Natural killer cell treated with Interleukin-12 subunit alpha and Interleukin-12 subunit beta and Interleukin-15 and Interleukin-18, amount 100 ng/mL, for 72 hours (primary cell): Measurements from ENCODE around the gene SMARCA2. TPM values are rescaled to one million over a fixed set of nuclear protein-coding genes. Genes with fewer than 3 reads are reported as not detected.

ENCODE experiments used
- ATAC-seq, 2 donors: fragments of 150-1000 bp; cut with Tn5 transposase in 1 of 2; sonication (Bioruptor Pico), chemical (Tn5 transposase) in 1 of 2; 2 replicates each; pipeline ENCODE4 v1.10.0; 2021
- DNase-seq: peaks from one replicate; pipeline ENCODE4 v3.0.0; 2022; ENCODE audit warnings: low spot score
- H3K27ac Mint-ChIP-seq, 2 donors: 1 replicate in 1 of 2; 2 replicates in 1 of 2; pipeline ENCODE4 v1.8.0; 2022; ENCODE audit warnings: mixed read lengths in 2 of 2, mild to moderate bottlenecking in 1 of 2, moderate library complexity in 1 of 2
- H3K27me3 Mint-ChIP-seq, 2 donors: 1 replicate in 1 of 2; 2 replicates in 1 of 2; pipeline ENCODE4 v1.8.0; 2022; ENCODE audit warnings: mixed read lengths in 2 of 2
- H3K36me3 Mint-ChIP-seq: one replicate; pipeline ENCODE4 v1.8.0; 2022; ENCODE audit warnings: mixed read lengths
- H3K4me1 Mint-ChIP-seq, 2 donors: 1 replicate in 1 of 2; 2 replicates in 1 of 2; pipeline ENCODE4 v1.8.0; 2022; ENCODE audit warnings: low read depth in 2 of 2, mixed read lengths in 2 of 2, mild to moderate bottlenecking in 1 of 2
- H3K4me3 Mint-ChIP-seq: one replicate; pipeline ENCODE4 v1.8.0; 2022; ENCODE audit warnings: mixed read lengths
- H3K9me3 Mint-ChIP-seq: 2 replicates; pipeline ENCODE4 v1.8.0; 2022; ENCODE audit warnings: mixed read lengths
- total RNA-seq, 2 donors: library from RNA; stranded (reverse); gene quantifications; one replicate each; pipeline ENCODE4 v1.2.3, GENCODE V29; 2022

Gene SMARCA2
- total RNA-seq, 2 donors from 2014 or later: 124 to 174 TPM

DNA sequence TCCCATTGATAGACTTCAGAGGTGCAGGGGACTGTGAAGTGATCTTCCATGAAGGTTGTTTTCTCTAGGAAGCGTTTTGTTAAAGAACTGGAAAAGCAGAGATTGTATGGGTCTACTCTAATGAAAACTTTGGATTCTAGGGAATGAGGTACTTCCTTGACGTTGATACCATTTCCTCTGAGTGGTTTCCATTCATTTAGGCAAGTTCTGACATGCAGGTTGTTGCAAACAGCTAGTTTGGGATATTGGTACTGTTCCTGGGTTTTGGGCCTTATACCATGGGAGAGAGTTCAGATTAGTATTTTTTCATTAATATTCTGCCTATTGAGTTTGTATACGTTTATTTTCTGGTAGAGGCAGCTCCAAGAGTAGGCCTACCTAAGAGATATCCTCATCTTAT lies 25.7 kb downstream of the SMARCA2 start:
- Mint-ChIP-seq H3K27me3 (no peaks in the 10 kb centered on the region), H3K4me3 (no peak overlapping the region), H3K9me3 (no peaks in the 10 kb centered on the region), H3K36me3 (peaks cover 24% of the 10 kb centered on the region), H3K4me1 (peaks cover 20 to 42% of the 10 kb centered on the region in 2 donors), H3K27ac (no peak overlapping the region)
- no peak for DNase-seq
- ATAC-seq: no peak

GRCh38 chr9:2041736-2042135 lies 26.6 kb downstream of the SMARCA2 start:
- Mint-ChIP-seq H3K9me3 (no peaks in the 10 kb centered on the region), H3K27ac (no peak overlapping the region), H3K36me3 (peaks cover 21% of the 10 kb centered on the region), H3K4me3 (no peak overlapping the region), H3K4me1 (peaks cover 14 to 34% of the 10 kb centered on the region in 2 donors), H3K27me3 (no peaks in the 10 kb centered on the region)
- ATAC-seq: no peak
- DNase-seq: no peak

DNA sequence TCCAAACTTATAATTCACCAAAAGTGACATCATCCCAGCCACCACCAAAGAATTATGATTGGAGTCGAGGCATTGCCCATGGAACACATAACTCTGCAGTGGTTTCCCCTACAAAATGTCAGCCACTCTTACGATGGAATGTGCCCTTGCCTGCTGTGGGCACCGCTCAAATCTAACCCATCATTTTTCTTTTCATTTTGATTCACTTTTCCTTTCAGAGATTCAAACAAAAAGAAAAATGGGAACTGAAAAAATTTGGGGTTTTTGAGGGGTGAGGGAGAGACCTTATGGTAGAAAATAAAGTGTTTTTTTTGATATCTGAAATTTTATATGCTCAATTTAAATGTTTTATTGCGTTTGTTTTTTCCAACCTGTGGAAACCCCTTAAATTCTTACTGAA lies 28.1 kb downstream of the SMARCA2 start:
- no peaks in the 10 kb centered on the region for H3K9me3 Mint-ChIP-seq
- H3K27ac Mint-ChIP-seq: peak overlapping the region in 1 of 2 donors; percentile 54
- no peak for DNase-seq
- ATAC-seq: no peak
- no peak overlapping the region for H3K4me3 Mint-ChIP-seq
- peaks cover 13% of the 10 kb centered on the region for H3K36me3 Mint-ChIP-seq
- peaks cover 12 to 32% of the 10 kb centered on the region in 2 donors for H3K4me1 Mint-ChIP-seq
- H3K27me3 Mint-ChIP-seq: no peaks in the 10 kb centered on the region

- Mint-ChIP-seq H3K9me3 (no peaks in the 10 kb centered on the region), H3K27ac (peak overlapping the region in 1 of 2 donors; percentile 54), H3K4me3 (no peak overlapping the region), H3K27me3 (no peaks in the 10 kb centered on the region), H3K36me3 (peaks cover 13% of the 10 kb centered on the region), H3K4me1 (peaks cover 9 to 28% of the 10 kb centered on the region in 2 donors)
- peak in 1 of 2 donors; percentile 31 for ATAC-seq
- no peak for DNase-seq
These were observed 28.8 kb downstream of the SMARCA2 start for GRCh38 chr9:2043881-2044462.

DNA sequence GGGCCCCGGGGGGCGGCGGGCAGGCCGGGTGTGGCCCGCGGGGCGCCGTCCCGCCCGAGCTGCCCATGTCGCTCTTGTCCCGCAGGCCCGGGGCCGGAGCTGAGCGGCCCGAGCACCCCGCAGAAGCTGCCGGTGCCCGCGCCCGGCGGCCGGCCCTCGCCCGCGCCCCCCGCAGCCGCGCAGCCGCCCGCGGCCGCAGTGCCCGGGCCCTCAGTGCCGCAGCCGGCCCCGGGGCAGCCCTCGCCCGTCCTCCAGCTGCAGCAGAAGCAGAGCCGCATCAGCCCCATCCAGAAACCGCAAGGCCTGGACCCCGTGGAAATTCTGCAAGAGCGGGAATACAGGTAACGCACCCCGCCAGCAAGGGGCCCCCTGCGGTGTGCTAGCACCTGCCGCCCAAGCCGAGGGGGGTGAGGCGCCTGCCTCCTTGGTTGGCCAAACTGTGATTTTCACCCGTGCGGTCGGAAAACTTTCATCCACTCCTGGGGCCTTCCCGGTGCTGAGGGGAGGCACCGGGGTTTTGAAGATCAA lies 32.1 kb downstream of the SMARCA2 start:
- Mint-ChIP-seq H3K27ac (peak overlapping the region in 1 of 2 donors; percentile 31), H3K36me3 (peaks cover 6% of the 10 kb centered on the region), H3K4me1 (peaks cover 9 to 30% of the 10 kb centered on the region in 2 donors), H3K9me3 (no peaks in the 10 kb centered on the region), H3K27me3 (no peaks in the 10 kb centered on the region), H3K4me3 (no peak overlapping the region)
- ATAC-seq (peak in 1 of 2 donors; percentile 6), DNase-seq (no peak)

DNA sequence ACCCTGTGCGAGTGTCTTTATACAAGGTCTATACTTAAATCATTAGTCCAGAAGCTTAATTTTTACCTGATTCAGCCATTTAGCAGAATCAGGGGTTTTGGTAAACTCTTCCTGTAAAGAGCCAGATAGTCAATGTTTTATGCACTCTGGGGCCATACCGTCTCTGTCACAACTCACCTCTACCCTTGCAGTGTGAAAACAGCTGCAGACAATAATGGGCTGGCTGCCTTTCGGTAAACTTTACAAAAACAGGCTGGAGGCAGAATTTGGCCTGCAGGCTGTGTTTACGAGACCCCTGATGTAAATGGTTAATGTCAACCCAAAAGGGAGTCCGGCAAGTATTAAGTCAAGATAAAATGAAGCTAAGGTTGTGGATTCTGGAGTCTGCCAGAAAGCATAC lies 32.8 kb downstream of the SMARCA2 start:
- DNase-seq: no peak
- no peaks in the 10 kb centered on the region for H3K9me3 Mint-ChIP-seq
- no peak overlapping the region for H3K4me3 Mint-ChIP-seq
- ATAC-seq: no peak
- peaks cover 6% of the 10 kb centered on the region for H3K36me3 Mint-ChIP-seq
- H3K4me1 Mint-ChIP-seq: peaks cover 11 to 37% of the 10 kb centered on the region in 2 donors
- H3K27ac Mint-ChIP-seq: peak overlapping the region in 1 of 2 donors; percentile 31
- no peaks in the 10 kb centered on the region for H3K27me3 Mint-ChIP-seq

GRCh38 chr9:2050236-2050635 lies 35.1 kb downstream of the SMARCA2 start:
- peak overlapping the region in 1 of 2 donors; percentile 81 for H3K27ac Mint-ChIP-seq
- no peaks in the 10 kb centered on the region for H3K9me3 Mint-ChIP-seq
- peaks cover 27 to 43% of the 10 kb centered on the region in 2 donors for H3K4me1 Mint-ChIP-seq

DNA sequence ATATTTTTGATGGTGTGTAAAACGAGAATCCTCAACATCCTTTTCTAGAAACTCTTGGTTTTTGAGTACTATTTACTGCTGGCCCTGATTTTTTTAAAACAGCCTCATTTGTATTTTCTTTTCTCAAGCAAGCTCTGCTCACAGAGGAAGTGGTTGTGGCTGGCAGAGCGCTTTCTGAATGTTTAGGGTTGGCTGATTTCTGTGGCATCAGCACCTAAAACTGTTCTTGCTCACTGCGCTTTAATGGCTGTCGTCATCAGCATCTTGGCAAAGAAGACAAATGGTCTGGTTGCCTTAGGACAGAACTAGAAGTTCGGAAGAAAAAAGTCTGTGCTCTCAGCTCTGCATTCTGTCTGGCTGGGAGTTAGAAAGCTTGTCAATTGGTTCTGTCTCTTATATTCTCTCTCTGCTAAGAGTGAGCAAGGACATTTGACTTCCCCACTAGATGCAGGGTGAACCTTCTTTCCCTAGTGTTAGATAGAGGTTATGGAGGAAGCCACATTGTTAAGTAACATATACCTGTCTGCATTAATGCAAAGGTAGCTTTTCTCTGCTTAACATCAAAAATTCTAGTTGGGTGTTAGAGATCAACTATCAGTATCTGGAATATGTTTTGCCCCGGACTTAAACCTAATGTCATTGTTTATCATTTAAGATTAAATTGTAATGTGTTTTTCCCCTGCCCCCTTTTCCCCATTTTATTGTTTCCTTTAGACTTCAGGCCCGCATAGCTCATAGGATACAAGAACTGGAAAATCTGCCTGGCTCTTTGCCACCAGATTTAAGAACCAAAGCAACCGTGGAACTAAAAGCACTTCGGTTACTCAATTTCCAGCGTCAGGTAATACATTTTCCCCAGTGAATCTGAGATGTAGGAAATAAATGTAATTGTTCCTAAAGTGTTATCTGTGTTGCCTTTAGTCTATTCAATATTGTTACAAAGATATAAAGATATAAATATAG lies 39.0 kb downstream of the SMARCA2 start:
- peak; percentile 67 for DNase-seq
- Mint-ChIP-seq H3K36me3 (peaks cover 30% of the 10 kb centered on the region), H3K27me3 (no peaks in the 10 kb centered on the region), H3K4me1 (peaks cover 26 to 41% of the 10 kb centered on the region in 2 donors), H3K27ac (peak overlapping the region; percentile 83 to 91), H3K4me3 (peak overlapping the region; percentile 71), H3K9me3 (no peaks in the 10 kb centered on the region)
- ATAC-seq: peak; percentile 91 to 92

More at GRCh38 chr9:2050236-2050635, 35.1 kb downstream of the SMARCA2 start:
- DNase-seq (no peak), ATAC-seq (no peak)
- Mint-ChIP-seq H3K27me3 (no peaks in the 10 kb centered on the region), H3K36me3 (peaks cover 9% of the 10 kb centered on the region), H3K4me3 (no peak overlapping the region)

DNA sequence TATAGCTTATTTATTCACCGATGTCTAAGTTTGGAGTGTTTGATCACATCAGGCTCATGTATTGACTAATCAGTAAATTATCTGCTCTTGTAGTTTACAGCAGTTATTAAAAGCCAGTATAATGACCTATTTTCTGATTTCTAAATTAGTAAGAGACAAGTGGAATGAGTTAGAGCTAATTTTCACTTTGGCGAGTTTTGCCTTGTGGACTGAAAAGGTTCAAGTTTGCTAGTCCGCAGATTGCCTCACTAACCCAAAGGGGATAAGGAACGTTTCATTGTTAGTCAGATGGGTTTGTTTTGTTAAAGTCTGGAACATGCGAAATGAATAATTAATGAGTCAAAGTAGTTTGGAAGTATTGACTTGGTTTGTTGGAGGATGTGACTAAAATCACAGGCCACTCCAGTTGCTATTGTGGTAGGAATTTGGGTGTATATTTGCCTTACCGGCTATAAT lies 40.1 kb downstream of the SMARCA2 start:
- no peak for DNase-seq
- Mint-ChIP-seq H3K9me3 (no peaks in the 10 kb centered on the region), H3K27ac (peak overlapping the region; percentile 83 to 91), H3K4me3 (peak overlapping the region; percentile 71), H3K4me1 (peaks cover 26 to 41% of the 10 kb centered on the region in 2 donors), H3K27me3 (no peaks in the 10 kb centered on the region), H3K36me3 (peaks cover 32% of the 10 kb centered on the region)
- peak; percentile 53 to 75 for ATAC-seq

DNA sequence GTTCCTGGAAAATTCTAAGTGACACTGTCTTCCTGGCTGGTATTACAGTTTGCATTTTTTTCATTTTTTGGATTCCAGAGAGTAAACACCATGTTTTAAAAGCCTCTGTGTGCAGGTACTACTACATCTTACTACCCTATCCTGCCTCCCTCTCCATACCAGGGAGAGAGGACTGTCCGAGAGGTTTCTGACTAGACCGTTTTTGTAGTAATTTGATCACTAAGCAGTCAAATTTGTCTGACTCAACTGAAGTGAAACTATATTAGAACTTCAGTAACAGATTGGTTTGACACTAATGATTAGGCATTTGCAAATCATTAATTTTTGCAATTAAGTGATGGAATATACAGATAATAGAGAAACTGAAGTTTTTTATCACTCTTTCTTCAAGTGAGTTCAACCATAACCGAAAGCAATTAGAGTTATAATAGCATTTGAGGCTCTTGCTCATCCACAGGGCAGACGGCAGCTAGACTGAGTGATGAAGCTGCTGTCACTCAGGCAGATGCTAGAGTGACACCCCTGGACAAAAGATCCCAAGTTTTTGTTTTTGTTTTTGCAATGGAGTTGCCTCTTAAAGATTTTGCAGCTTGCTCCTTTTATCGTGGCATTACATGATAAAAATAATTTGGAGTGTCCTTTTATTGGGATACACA lies 44.3 kb downstream of the SMARCA2 start:
- ATAC-seq (no peak), DNase-seq (no peak)
- Mint-ChIP-seq H3K27ac (no peak overlapping the region), H3K36me3 (peaks cover 38% of the 10 kb centered on the region), H3K27me3 (no peaks in the 10 kb centered on the region), H3K4me1 (peaks cover 11% of the 10 kb centered on the region in 2 donors), H3K9me3 (no peaks in the 10 kb centered on the region), H3K4me3 (no peak overlapping the region)

DNA sequence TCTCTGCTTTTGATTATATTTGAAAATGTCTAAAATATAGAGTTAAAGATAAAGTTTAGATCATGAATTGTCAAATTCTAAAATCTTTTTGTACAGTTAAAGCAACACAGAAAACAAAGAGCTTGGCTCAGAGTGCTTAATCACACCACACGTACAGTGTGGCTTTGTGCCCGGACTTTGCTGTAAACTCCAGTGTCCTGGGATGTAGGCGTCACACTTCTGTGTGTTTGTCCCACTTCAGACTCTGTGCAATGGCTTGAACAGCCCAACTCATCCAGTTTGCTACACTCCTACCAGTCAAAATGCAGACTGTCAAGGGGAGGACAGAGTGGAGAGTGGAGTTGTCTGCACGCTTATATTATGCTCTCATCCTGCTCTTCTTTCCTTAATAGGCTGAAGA lies 45.3 kb downstream of the SMARCA2 start:
- no peaks in the 10 kb centered on the region for H3K27me3 Mint-ChIP-seq
- peaks cover 1 to 3% of the 10 kb centered on the region in 2 donors for H3K4me1 Mint-ChIP-seq
- ATAC-seq (no peak), DNase-seq (no peak)
- no peak overlapping the region for H3K27ac Mint-ChIP-seq
- no peak overlapping the region for H3K4me3 Mint-ChIP-seq
- H3K9me3 Mint-ChIP-seq: no peaks in the 10 kb centered on the region
- H3K36me3 Mint-ChIP-seq: peaks cover 33% of the 10 kb centered on the region

GRCh38 chr9:2065704-2066103 lies 50.6 kb downstream of the SMARCA2 start:
- Mint-ChIP-seq H3K27me3 (no peaks in the 10 kb centered on the region), H3K4me1 (peaks cover 0 to 2% of the 10 kb centered on the region in 2 donors), H3K9me3 (no peaks in the 10 kb centered on the region), H3K4me3 (no peak overlapping the region), H3K27ac (no peak overlapping the region), H3K36me3 (peaks cover 13% of the 10 kb centered on the region)
- ATAC-seq: no peak
- no peak for DNase-seq
